Central memory CD4-positive, alpha-beta T cell (primary cell): ENCODE data around the gene ZNF423.

Experiments
- DNase-seq: peaks from one replicate; pipeline ENCODE4 v3.0.0; 2022

The ZNF423 gene

GRCh38 chr16:49822649-49823370 lies 33.1 kb downstream of the ZNF423 start:
- no peak for DNase-seq

- no peak for DNase-seq
Measured at GRCh38 chr16:49821614-49822282, 34.2 kb downstream of the ZNF423 start.

- DNase-seq = no peak
Measured at GRCh38 chr16:49821156-49821555, 34.8 kb downstream of the ZNF423 start.

- no peak for DNase-seq
Measured at GRCh38 chr16:49817754-49818507, 38.0 kb downstream of the ZNF423 start.

GRCh38 chr16:49816875-49817274 lies 39.0 kb downstream of the ZNF423 start:
- no peak for DNase-seq

GRCh38 chr16:49811644-49812334 lies 44.1 kb downstream of the ZNF423 start:
- DNase-seq = no peak

- DNase-seq = no peak
Measured at GRCh38 chr16:49810831-49811230, 45.1 kb downstream of the ZNF423 start.

GRCh38 chr16:49809561-49809960 lies 46.4 kb downstream of the ZNF423 start:
- no peak for DNase-seq

- DNase-seq = no peak
Measured at GRCh38 chr16:49809062-49809461, 46.9 kb downstream of the ZNF423 start.

GRCh38 chr16:49806446-49806845 lies 49.5 kb downstream of the ZNF423 start:
- no peak for DNase-seq

GRCh38 chr16:49801290-49801689 lies 54.6 kb downstream of the ZNF423 start:
- DNase-seq = no peak

- DNase-seq = no peak
Measured at GRCh38 chr16:49800876-49801275, 55.0 kb downstream of the ZNF423 start.

GRCh38 chr16:49800441-49800840 lies 55.5 kb downstream of the ZNF423 start:
- DNase-seq = no peak

- DNase-seq = no peak
Measured at GRCh38 chr16:49799172-49799571, 56.7 kb downstream of the ZNF423 start.

- no peak for DNase-seq
Measured at GRCh38 chr16:49795513-49795912, 60.4 kb downstream of the ZNF423 start.

GRCh38 chr16:49793244-49793643 lies 62.7 kb downstream of the ZNF423 start:
- DNase-seq = no peak

GRCh38 chr16:49789616-49790015 lies 66.3 kb downstream of the ZNF423 start:
- DNase-seq = no peak

- no peak for DNase-seq
Measured at GRCh38 chr16:49788986-49789385, 66.9 kb downstream of the ZNF423 start.

GRCh38 chr16:49788572-49788971 lies 67.3 kb downstream of the ZNF423 start:
- DNase-seq = no peak

- no peak for DNase-seq
Measured at GRCh38 chr16:49786926-49787557, 68.9 kb downstream of the ZNF423 start.

- DNase-seq = no peak
Measured at GRCh38 chr16:49785970-49786369, 69.9 kb downstream of the ZNF423 start.

GRCh38 chr16:49782405-49782804 lies 73.5 kb downstream of the ZNF423 start:
- no peak for DNase-seq

- DNase-seq = no peak
Measured at GRCh38 chr16:49781401-49781800, 74.5 kb downstream of the ZNF423 start.
